HepG2 (cell line): ENCODE results near the gene MRPL2. TPM values are rescaled to one million over a fixed set of nuclear protein-coding genes. Genes with fewer than 3 reads are reported as not detected.
A peak's percentile ranks its signal among the peaks of the same experiment; 100 is the strongest.

ENCODE experiments used
- CCDC6 ChIP-seq: sonication (generic); formaldehyde crosslinking; IDR thresholded peaks from 2 replicates; pipeline ENCODE4 v1.8.1; 2022; ENCODE audit warnings: mild to moderate bottlenecking, missing genetic modification reagents, moderate library complexity
- FOXA3 ChIP-seq: IDR thresholded peaks from 2 replicates; pipeline ENCODE4 v1.6.1; 2016; ENCODE audit warnings: missing genetic modification reagents, missing compliant biosample characterization
- GATA4 ChIP-seq: sonication (generic); IDR thresholded peaks from 2 replicates; pipeline ENCODE4 v1.6.1; 2016; ENCODE audit warnings: antibody characterized with exemption, low read depth, borderline replicate concordance
- HNF4G ChIP-seq, 2 experiments: sonication (generic) in 1 of 2; formaldehyde crosslinking in 1 of 2; IDR thresholded peaks; 2 replicates each; pipeline versions ENCODE4 v1.4.0 to v1.6.1; 2011 to 2020; ENCODE audit warnings: borderline replicate concordance in 2 of 2, low read depth in 2 of 2, mild to moderate bottlenecking in 2 of 2, low read length in 1 of 2, missing genetic modification reagents in 1 of 2, moderate library complexity in 1 of 2
- HOXA3 ChIP-seq: sonication (generic); formaldehyde crosslinking; IDR thresholded peaks from 2 replicates; pipeline ENCODE4 v1.5.0; 2020; ENCODE audit warnings: missing genetic modification reagents
- JUND ChIP-seq: sonication (generic); formaldehyde crosslinking; IDR thresholded peaks from 2 replicates; pipeline ENCODE4 v1.8.0; 2022; ENCODE audit warnings: mild to moderate bottlenecking, missing genetic modification reagents
- KDM5A ChIP-seq: fragments of 200-600 bp; sonication (generic); IDR thresholded peaks from 2 replicates; pipeline ENCODE4 v1.7.0; 2018; ENCODE audit warnings: antibody characterized with exemption, mild to moderate bottlenecking, low read length, borderline replicate concordance
- RARA ChIP-seq: IDR thresholded peaks from 2 replicates; pipeline ENCODE4 v1.6.1; 2016; ENCODE audit warnings: missing genetic modification reagents, missing compliant biosample characterization
- SIX4 ChIP-seq: sonication (generic); formaldehyde crosslinking; IDR thresholded peaks from 2 replicates; pipeline ENCODE4 v1.4.0; 2020; ENCODE audit warnings: missing genetic modification reagents
- ZC3H4 ChIP-seq: sonication (generic); formaldehyde crosslinking; IDR thresholded peaks from 2 replicates; pipeline ENCODE4 v1.4.0; 2020; ENCODE audit warnings: missing genetic modification reagents, borderline replicate concordance
- ZNF124 ChIP-seq: sonication (generic); formaldehyde crosslinking; IDR thresholded peaks from 2 replicates; pipeline ENCODE4 v1.4.0; 2020; ENCODE audit warnings: missing genetic modification reagents
- ZNF713 ChIP-seq: sonication (generic); formaldehyde crosslinking; IDR thresholded peaks from 2 replicates; pipeline ENCODE4 v1.4.0; 2020; ENCODE audit warnings: mild to moderate bottlenecking, missing genetic modification reagents
- polyA plus RNA-seq, 8 experiments: library from polyadenylated mRNA; depleted of rRNA in 3 of 8; stranded (reverse) in 7 of 8; unstranded in 1 of 8; fragments of >200 nt; fragmentation: Illumina TruSeq in 4 of 8; extraction: Trizol in 4 of 8; gene quantifications; 2 replicates each; pipeline versions ENCODE4 v1.2.1 to v1.2.3, GENCODE V29; 2011 to 2016; ENCODE audit warnings: low read depth in 4 of 8, missing spikeins in 1 of 8, mixed read lengths in 1 of 8; ENCODE audit not compliant: insufficient read depth in 1 of 8
- total RNA-seq, 5 experiments: library from RNA; depleted of rRNA; stranded (reverse); fragments of >200 nt; fragmentation: Illumina TruSeq; extraction: Trizol; gene quantifications; 2 replicates each; pipeline ENCODE4 v1.2.3, GENCODE V29; 2016; ENCODE audit warnings: low read depth in 1 of 5
- TF ChIP-seq, protein P1 (sequence below): sonication (generic); formaldehyde crosslinking; IDR thresholded peaks from 2 replicates; pipeline ENCODE4 v1.4.0; 2020; ENCODE audit warnings: missing genetic modification reagents
- TF ChIP-seq, protein P2 (sequence below): sonication (generic); formaldehyde crosslinking; IDR thresholded peaks from 2 replicates; pipeline ENCODE4 v1.4.0; 2020; ENCODE audit warnings: missing genetic modification reagents
- TF ChIP-seq, protein P3 (sequence below): sonication (generic); formaldehyde crosslinking; IDR thresholded peaks from 2 replicates; pipeline ENCODE4 v1.5.0; 2020; ENCODE audit warnings: mild to moderate bottlenecking, missing genetic modification reagents
- TF ChIP-seq, protein P4 (sequence below), 2 experiments: sonication (generic) in 1 of 2; formaldehyde crosslinking in 1 of 2; IDR thresholded peaks; 2 replicates each; pipeline versions ENCODE4 v1.4.0 to v1.6.1; 2018 to 2020; ENCODE audit warnings: missing genetic modification reagents in 2 of 2, borderline replicate concordance in 1 of 2, low read depth in 1 of 2, mild to moderate bottlenecking in 1 of 2, missing biosample characterization in 1 of 2
- TF ChIP-seq, protein P5 (sequence below): sonication (generic); IDR thresholded peaks from 2 replicates; pipeline ENCODE4 v1.6.1; 2016; ENCODE audit warnings: low read depth, borderline replicate concordance

MRPL2 gene
- total and polyA plus RNA-seq, 2 of the 13 experiments (the other 11 are each of a cell fraction or from before 2014, with no cell fraction given) = 56.8 to 65.6 TPM

DNA sequence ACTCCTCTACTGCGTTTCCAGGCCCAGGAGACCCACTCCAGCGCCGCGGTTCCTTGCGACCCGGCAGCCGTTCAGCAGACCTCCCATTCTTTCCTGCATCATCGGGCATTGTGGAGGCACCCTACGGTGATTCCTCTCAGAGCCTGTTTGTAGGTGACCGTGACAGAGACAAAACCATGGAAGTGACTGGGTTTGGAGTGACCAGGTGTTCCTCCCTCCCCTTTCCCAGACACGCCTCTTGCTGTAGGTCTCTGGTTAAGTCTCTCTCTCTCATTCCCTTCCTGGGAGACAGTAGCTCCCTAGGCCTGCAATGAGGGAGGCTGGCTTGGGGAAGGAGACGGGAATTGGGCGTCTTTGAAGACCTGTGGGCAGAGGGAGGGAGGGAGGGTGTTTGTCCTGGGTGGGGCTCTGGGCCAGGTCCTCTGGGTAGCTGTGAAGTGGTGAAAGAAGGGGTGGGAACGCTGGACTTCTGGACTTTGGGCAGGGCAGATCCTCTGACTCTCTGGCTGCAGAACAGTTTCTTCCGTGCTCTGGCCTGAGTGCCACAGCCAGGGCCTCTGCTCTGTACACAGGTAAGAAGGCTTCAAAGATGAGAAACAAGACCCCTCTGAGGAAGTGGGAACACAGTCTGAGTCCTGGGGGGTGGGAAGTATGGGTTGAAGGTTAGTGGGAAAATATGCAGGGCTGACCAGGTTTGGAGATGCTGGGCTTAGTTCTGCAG, 960 bp upstream of the MRPL2 start (continued):
- TF ChIP-seq, protein P1, sequence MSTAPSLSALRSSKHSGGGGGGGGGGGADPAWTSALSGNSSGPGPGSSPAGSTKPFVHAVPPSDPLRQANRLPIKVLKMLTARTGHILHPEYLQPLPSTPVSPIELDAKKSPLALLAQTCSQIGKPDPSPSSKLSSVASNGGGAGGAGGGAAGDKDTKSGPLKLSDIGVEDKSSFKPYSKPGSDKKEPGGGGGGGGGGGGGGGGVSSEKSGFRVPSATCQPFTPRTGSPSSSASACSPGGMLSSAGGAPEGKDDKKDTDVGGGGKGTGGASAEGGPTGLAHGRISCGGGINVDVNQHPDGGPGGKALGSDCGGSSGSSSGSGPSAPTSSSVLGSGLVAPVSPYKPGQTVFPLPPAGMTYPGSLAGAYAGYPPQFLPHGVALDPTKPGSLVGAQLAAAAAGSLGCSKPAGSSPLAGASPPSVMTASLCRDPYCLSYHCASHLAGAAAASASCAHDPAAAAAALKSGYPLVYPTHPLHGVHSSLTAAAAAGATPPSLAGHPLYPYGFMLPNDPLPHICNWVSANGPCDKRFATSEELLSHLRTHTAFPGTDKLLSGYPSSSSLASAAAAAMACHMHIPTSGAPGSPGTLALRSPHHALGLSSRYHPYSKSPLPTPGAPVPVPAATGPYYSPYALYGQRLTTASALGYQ (CRISPR knock-in tag) = peak; percentile 18; the same call in 1 of the 2 replicates
- peak; percentile 12; the same call in 1 of the 2 replicates for TF ChIP-seq JUND (CRISPR knock-in tag)
- TF ChIP-seq, protein P2, sequence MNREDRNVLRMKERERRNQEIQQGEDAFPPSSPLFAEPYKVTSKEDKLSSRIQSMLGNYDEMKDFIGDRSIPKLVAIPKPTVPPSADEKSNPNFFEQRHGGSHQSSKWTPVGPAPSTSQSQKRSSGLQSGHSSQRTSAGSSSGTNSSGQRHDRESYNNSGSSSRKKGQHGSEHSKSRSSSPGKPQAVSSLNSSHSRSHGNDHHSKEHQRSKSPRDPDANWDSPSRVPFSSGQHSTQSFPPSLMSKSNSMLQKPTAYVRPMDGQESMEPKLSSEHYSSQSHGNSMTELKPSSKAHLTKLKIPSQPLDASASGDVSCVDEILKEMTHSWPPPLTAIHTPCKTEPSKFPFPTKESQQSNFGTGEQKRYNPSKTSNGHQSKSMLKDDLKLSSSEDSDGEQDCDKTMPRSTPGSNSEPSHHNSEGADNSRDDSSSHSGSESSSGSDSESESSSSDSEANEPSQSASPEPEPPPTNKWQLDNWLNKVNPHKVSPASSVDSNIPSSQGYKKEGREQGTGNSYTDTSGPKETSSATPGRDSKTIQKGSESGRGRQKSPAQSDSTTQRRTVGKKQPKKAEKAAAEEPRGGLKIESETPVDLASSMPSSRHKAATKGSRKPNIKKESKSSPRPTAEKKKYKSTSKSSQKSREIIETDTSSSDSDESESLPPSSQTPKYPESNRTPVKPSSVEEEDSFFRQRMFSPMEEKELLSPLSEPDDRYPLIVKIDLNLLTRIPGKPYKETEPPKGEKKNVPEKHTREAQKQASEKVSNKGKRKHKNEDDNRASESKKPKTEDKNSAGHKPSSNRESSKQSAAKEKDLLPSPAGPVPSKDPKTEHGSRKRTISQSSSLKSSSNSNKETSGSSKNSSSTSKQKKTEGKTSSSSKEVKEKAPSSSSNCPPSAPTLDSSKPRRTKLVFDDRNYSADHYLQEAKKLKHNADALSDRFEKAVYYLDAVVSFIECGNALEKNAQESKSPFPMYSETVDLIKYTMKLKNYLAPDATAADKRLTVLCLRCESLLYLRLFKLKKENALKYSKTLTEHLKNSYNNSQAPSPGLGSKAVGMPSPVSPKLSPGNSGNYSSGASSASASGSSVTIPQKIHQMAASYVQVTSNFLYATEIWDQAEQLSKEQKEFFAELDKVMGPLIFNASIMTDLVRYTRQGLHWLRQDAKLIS (CRISPR knock-in tag) = no peak
- TF ChIP-seq, protein P3, sequence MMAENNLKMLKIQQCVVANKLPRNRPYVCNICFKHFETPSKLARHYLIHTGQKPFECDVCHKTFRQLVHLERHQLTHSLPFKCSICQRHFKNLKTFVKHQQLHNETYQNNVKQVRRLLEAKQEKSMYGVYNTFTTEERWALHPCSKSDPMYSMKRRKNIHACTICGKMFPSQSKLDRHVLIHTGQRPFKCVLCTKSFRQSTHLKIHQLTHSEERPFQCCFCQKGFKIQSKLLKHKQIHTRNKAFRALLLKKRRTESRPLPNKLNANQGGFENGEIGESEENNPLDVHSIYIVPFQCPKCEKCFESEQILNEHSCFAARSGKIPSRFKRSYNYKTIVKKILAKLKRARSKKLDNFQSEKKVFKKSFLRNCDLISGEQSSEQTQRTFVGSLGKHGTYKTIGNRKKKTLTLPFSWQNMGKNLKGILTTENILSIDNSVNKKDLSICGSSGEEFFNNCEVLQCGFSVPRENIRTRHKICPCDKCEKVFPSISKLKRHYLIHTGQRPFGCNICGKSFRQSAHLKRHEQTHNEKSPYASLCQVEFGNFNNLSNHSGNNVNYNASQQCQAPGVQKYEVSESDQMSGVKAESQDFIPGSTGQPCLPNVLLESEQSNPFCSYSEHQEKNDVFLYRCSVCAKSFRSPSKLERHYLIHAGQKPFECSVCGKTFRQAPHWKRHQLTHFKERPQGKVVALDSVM (CRISPR knock-in tag) = peak; percentile 38; the same call in 1 of the 2 replicates
- TF ChIP-seq, protein P4, sequence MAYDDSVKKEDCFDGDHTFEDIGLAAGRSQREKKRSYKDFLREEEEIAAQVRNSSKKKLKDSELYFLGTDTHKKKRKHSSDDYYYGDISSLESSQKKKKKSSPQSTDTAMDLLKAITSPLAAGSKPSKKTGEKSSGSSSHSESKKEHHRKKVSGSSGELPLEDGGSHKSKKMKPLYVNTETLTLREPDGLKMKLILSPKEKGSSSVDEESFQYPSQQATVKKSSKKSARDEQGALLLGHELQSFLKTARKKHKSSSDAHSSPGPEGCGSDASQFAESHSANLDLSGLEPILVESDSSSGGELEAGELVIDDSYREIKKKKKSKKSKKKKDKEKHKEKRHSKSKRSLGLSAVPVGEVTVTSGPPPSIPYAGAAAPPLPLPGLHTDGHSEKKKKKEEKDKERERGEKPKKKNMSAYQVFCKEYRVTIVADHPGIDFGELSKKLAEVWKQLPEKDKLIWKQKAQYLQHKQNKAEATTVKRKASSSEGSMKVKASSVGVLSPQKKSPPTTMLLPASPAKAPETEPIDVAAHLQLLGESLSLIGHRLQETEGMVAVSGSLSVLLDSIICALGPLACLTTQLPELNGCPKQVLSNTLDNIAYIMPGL (CRISPR knock-in tag; IDR thresholded peaks at IDR 0.05; ENCODE audit: borderline replicate concordance in 1 of 2, low read depth in 1 of 2) = peak in 1 of 2 experiments; percentile 67; a peak in 3 of 4 replicates
- TF ChIP-seq ZNF713 (CRISPR knock-in tag) = peak; percentile 38; the same call in 1 of the 2 replicates
- peak; percentile 73 for TF ChIP-seq FOXA3
- peak; percentile 13 for TF ChIP-seq ZNF124 (CRISPR knock-in tag)
- TF ChIP-seq ZC3H4 = 0 out of 2 replicates have a peak, but pooled peaks have one; percentile 76
- TF ChIP-seq, protein P5, sequence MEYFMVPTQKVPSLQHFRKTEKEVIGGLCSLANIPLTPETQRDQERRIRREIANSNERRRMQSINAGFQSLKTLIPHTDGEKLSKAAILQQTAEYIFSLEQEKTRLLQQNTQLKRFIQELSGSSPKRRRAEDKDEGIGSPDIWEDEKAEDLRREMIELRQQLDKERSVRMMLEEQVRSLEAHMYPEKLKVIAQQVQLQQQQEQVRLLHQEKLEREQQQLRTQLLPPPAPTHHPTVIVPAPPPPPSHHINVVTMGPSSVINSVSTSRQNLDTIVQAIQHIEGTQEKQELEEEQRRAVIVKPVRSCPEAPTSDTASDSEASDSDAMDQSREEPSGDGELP = 0 out of 2 replicates have a peak, but pooled peaks have one; percentile 49
- 0 out of 2 replicates have a peak, but pooled peaks have one; percentile 45 for TF ChIP-seq GATA4
- TF ChIP-seq KDM5A = 0 out of 2 replicates have a peak, but pooled peaks have one; percentile 24
- peak; percentile 95 for TF ChIP-seq HNF4G (IDR thresholded peaks at IDR 0.05; ENCODE audit: borderline replicate concordance, low read depth, low read length)
- peak; percentile 96 for TF ChIP-seq HNF4G (CRISPR knock-in tag; IDR thresholded peaks at IDR 0.05; ENCODE audit: borderline replicate concordance, low read depth)
- TF ChIP-seq SIX4 (CRISPR knock-in tag) = peak; percentile 71
- TF ChIP-seq RARA = peak; percentile 78
- peak; percentile 47; the same call in 1 of the 2 replicates for TF ChIP-seq CCDC6 (CRISPR knock-in tag)
- peak; percentile 82; the same call in 1 of the 2 replicates for TF ChIP-seq HOXA3 (CRISPR knock-in tag)
